ENCODE data around the gene SPINK1. TPM values are rescaled to one million over a fixed set of nuclear protein-coding genes. Genes with fewer than 3 reads are reported as not detected.
"Not testable (repeated sequence)": the region's sequence is repeated elsewhere in the genome, so short reads cannot be mapped to it uniquely, and the experiment has no call there.

The SPINK1 gene
- total RNA-seq, 3 donors from 2014 or later = 254 to 1,081 (median 273) TPM

GRCh38 chr5:147822686-147823491, 8.6 kb downstream of the SPINK1 start:
- ATAC-seq = peak; percentile 89
- H3K36me3 ChIP-seq (ENCODE audit: low read depth) = no peaks in the 10 kb centered on the region
- no peak overlapping the region for H3K4me3 ChIP-seq
- DNase-seq = peak in 2 of 3 donors; percentile 24 to 62
- TF ChIP-seq, protein P1, sequence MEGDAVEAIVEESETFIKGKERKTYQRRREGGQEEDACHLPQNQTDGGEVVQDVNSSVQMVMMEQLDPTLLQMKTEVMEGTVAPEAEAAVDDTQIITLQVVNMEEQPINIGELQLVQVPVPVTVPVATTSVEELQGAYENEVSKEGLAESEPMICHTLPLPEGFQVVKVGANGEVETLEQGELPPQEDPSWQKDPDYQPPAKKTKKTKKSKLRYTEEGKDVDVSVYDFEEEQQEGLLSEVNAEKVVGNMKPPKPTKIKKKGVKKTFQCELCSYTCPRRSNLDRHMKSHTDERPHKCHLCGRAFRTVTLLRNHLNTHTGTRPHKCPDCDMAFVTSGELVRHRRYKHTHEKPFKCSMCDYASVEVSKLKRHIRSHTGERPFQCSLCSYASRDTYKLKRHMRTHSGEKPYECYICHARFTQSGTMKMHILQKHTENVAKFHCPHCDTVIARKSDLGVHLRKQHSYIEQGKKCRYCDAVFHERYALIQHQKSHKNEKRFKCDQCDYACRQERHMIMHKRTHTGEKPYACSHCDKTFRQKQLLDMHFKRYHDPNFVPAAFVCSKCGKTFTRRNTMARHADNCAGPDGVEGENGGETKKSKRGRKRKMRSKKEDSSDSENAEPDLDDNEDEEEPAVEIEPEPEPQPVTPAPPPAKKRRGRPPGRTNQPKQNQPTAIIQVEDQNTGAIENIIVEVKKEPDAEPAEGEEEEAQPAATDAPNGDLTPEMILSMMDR (IDR thresholded peaks at IDR 0.05) = peak; percentile 54
- intact Hi-C loops (cut with DNase I, micrococcal nuclease) = loop anchor here (2.0 kb wide), 1 partner anchor 194 kb away; no protein-coding TSS in a partner anchor
- H3K4me1 ChIP-seq (ENCODE audit: low read depth) = no peaks in the 10 kb centered on the region
- H3K9me3 ChIP-seq = no peaks in the 10 kb centered on the region

DNA sequence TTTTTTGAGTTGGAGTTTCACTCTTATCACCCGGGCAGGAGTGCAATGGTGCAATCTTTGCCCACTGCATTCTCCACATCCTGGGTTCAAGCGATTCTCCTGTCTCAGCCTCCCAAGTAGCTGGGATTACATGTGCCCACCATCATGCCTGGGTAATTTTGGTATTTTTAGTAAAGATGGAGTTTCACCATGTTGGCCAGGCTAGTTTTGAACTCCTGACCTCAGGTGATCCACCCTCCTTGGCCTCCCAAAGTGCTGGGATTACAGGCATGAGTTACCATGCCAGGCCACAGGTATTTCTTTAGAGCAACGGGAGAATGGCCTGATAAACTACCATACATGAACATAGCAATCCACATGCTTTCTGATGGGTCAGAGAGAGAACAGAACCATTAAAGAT, 9.2 kb downstream of the SPINK1 start:
- H3K9me3 ChIP-seq; ATAC-seq; DNase-seq; H3K36me3 ChIP-seq (ENCODE audit: low read depth); H3K4me1 ChIP-seq (ENCODE audit: low read depth); H3K4me3 ChIP-seq: not testable (repeated sequence)
- intact Hi-C loops (cut with DNase I, micrococcal nuclease) = loop anchor here (2.0 kb wide), 1 partner anchor 193 kb away; no protein-coding TSS in a partner anchor

- TF ChIP-seq, protein P1 (IDR thresholded peaks at IDR 0.05) = no peak
- intact Hi-C loops (cut with DNase I, micrococcal nuclease) = loop anchor here (2.0 kb wide), 1 partner anchor 193 kb away; no protein-coding TSS in a partner anchor
- no peak for ATAC-seq
Measured at GRCh38 chr5:147821766-147822165, 9.7 kb downstream of the SPINK1 start.

DNA sequence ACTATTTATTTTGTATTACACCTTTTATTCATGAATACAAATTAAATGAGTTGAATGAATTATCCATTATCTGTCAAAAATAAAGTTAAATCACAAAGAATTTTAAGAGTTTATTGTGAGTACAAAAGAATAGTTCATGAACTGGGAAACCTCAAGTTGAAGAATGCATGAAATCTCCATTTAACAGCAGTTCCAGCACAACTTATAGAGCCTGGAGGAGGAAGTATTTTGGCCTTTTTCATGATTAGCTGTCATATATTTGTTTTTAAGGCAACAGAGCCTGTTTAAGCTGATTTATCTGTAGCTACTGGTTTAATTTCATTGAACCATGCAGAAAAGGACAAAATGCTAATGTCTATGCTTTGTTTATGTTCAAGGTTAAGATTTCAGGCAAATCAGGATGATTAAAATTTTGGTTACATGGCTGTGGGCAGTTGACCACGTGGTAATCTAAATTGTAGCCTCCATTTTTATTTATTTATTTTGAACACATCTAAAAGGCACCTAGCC, 12.2 kb downstream of the SPINK1 start:
- H3K4me3 ChIP-seq = no peak overlapping the region
- no peak for ATAC-seq
- intact Hi-C loops (cut with DNase I, micrococcal nuclease) = no loop called here
- TF ChIP-seq, protein P1 (IDR thresholded peaks at IDR 0.05) = no peak
- no peak for DNase-seq
- H3K36me3 ChIP-seq (ENCODE audit: low read depth) = no peaks in the 10 kb centered on the region
- H3K4me1 ChIP-seq (ENCODE audit: low read depth) = no peaks in the 10 kb centered on the region
- H3K9me3 ChIP-seq = no peaks in the 10 kb centered on the region

More at GRCh38 chr5:147821766-147822165, 9.7 kb downstream of the SPINK1 start:
- DNase-seq = no peak
- no peaks in the 10 kb centered on the region for H3K36me3 ChIP-seq (ENCODE audit: low read depth)
- no peaks in the 10 kb centered on the region for H3K9me3 ChIP-seq
- H3K4me3 ChIP-seq = no peak overlapping the region
- no peaks in the 10 kb centered on the region for H3K4me1 ChIP-seq (ENCODE audit: low read depth)

DNA sequence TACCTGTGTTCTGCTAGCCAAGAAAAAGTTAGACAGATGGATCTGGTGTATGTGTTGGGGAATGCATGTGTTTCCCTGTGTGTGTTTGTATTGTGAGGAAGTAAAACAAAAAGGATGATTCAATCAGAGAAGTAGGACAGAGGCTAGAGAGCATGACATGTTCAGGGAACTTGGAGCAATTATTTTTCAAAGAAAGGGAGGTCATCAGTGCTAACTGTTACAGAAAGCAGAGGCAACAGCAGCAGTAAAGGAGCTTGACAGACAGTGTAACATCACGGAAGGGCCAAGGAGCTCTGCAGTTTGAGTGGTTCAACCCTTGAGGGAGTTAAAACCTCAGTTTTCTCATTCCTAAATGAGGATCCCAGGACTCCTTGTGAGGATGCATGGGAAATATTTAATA, 13.2 kb downstream of the SPINK1 start:
- TF ChIP-seq, protein P1 (IDR thresholded peaks at IDR 0.05) = no peak

DNA sequence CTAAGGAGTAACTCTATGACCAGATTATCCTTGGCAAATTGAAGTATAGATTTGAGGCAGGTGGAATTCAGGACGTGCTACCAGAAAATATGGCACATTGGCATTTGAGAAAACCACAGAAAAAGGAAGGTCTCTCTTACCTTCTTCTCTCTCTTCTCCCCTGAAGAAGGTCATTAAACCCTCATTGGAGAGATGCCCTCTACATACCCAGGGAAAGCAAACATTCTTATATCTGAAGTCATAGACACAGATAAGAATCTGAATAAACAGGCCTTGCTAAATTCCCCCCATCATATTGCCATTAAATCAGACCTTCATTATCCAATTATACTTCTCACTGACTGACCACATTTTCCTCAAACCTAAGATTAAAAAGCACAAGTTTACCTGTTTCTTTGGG, 17.8 kb downstream of the SPINK1 start:
- no peak for DNase-seq
- no peaks in the 10 kb centered on the region for H3K36me3 ChIP-seq (ENCODE audit: low read depth)
- TF ChIP-seq, protein P1 (IDR thresholded peaks at IDR 0.05) = no peak
- intact Hi-C loops (cut with DNase I, micrococcal nuclease) = no loop called here
- no peaks in the 10 kb centered on the region for H3K4me1 ChIP-seq (ENCODE audit: low read depth)
- H3K4me3 ChIP-seq = no peak overlapping the region
- no peak for ATAC-seq
- no peaks in the 10 kb centered on the region for H3K9me3 ChIP-seq

More for the DNA sequence above, 13.2 kb downstream of the SPINK1 start:
- ATAC-seq = peak; percentile 36
- Histone ChIP-seq H3K4me1 (ENCODE audit: low read depth) (no peaks in the 10 kb centered on the region), H3K4me3 (no peak overlapping the region), H3K9me3 (no peaks in the 10 kb centered on the region), H3K36me3 (ENCODE audit: low read depth) (no peaks in the 10 kb centered on the region)
- DNase-seq = no peak
- intact Hi-C loops (cut with DNase I, micrococcal nuclease) = no loop called here
